ENCODE measurements around the gene HNRNPR.

HNRNPR gene

DNA sequence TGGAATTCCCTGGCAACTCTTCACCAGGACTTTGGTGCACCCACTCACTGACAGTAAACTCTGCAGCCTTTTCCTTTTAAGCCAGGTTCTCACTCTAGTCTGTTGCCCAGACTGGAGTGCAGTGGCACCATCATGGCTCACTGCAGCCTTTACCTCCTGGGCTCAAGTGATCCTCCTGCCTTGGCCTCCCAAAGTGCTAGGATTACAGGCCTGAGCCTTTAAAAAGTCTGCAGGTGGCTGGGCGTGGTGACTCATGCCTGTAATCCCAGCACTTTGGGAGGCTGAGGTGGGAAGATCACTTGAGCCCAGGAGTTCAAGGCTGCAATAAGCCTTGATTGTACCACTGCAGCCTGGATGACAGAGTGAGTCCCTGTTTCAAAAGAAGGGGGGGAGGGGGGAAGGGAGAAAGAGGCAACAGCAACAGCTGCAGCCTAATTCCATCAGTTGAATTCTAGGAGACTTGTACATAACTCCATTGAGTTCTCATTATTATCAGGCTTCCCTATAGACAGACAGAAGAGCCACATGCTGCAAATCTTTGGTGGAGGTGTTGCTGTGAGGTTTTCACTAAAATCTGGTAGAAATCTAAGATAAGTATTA, 8.1 kb upstream of the HNRNPR start:
- TF ChIP-seq SIN3A (IDR thresholded peaks at IDR 0.05; ENCODE audit: borderline replicate concordance, insufficient read depth, low read length) (no peak), TAF1 (IDR thresholded peaks at IDR 0.05; ENCODE audit: borderline replicate concordance, insufficient read depth, low read length) (no peak), FOXP2 (optimal IDR thresholded peaks at IDR 0.05; ENCODE audit: borderline replicate concordance, extremely low read depth, extremely low read length, insufficient read depth) (no peak)
- TF ChIP-seq, protein P1, sequence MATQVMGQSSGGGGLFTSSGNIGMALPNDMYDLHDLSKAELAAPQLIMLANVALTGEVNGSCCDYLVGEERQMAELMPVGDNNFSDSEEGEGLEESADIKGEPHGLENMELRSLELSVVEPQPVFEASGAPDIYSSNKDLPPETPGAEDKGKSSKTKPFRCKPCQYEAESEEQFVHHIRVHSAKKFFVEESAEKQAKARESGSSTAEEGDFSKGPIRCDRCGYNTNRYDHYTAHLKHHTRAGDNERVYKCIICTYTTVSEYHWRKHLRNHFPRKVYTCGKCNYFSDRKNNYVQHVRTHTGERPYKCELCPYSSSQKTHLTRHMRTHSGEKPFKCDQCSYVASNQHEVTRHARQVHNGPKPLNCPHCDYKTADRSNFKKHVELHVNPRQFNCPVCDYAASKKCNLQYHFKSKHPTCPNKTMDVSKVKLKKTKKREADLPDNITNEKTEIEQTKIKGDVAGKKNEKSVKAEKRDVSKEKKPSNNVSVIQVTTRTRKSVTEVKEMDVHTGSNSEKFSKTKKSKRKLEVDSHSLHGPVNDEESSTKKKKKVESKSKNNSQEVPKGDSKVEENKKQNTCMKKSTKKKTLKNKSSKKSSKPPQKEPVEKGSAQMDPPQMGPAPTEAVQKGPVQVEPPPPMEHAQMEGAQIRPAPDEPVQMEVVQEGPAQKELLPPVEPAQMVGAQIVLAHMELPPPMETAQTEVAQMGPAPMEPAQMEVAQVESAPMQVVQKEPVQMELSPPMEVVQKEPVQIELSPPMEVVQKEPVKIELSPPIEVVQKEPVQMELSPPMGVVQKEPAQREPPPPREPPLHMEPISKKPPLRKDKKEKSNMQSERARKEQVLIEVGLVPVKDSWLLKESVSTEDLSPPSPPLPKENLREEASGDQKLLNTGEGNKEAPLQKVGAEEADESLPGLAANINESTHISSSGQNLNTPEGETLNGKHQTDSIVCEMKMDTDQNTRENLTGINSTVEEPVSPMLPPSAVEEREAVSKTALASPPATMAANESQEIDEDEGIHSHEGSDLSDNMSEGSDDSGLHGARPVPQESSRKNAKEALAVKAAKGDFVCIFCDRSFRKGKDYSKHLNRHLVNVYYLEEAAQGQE (IDR thresholded peaks at IDR 0.05; ENCODE audit: insufficient read depth in 1 of 2, low read depth in 2 of 2, low read length in 2 of 2) = no peak

DNA sequence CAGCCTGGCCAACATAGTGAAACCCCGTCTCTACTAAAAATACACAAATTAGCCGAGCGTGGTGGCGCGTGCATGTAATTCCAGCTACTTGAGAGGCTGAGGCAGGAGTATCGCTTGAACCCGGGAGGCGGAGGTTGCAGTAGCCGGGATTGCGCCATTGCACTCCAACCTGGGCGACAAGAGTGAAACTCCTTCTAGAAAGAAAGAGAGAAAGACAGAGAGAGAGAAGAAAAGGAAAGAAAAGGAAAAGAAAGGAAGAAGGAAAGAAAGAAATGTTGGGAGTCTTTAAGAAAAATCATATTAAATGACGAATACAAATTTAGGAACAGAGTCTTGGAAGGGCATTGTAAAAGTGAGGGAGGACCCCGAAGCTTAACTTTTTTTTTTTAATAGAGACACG, 1.8 kb upstream of the HNRNPR start:
- TF ChIP-seq, protein P1 (IDR thresholded peaks at IDR 0.05; ENCODE audit: insufficient read depth in 1 of 2, low read depth in 2 of 2, low read length in 2 of 2) = no peak
- TF ChIP-seq FOXP2 (optimal IDR thresholded peaks at IDR 0.05; ENCODE audit: borderline replicate concordance, extremely low read depth, extremely low read length, insufficient read depth) = no peak
- no peak for TF ChIP-seq TAF1 (IDR thresholded peaks at IDR 0.05; ENCODE audit: borderline replicate concordance, insufficient read depth, low read length)
- no peak for TF ChIP-seq POLR2AphosphoS5 (IDR thresholded peaks at IDR 0.05; ENCODE audit: low read depth, low read length)
- TF ChIP-seq SIN3A (IDR thresholded peaks at IDR 0.05; ENCODE audit: borderline replicate concordance, insufficient read depth, low read length) = no peak

DNA sequence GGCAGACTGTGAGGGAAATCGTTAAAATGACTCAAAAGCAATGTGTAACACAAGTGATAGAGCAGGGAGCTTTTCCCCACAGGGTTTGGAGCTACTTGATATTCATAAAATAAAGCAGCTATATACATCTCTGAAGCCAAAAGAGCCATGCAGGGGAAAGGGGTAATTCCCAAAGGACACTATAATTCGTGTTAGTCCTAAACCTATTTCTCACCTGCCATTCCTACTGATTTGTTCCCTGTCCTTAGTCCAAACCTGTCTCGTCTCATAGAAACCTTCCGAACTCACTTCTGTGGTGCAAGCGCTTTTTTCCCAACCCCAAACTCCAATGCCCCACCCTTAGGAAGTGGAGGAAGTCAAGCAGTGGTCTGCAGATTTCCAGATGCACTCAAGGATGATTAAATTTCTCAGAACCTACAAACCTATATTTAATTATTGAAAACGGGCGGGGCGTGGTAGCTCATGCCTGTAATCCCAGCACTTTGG, 946 bp upstream of the HNRNPR start:
- no peak for TF ChIP-seq POLR2AphosphoS5 (IDR thresholded peaks at IDR 0.05; ENCODE audit: low read depth, low read length)
- TF ChIP-seq, protein P1 (IDR thresholded peaks at IDR 0.05; ENCODE audit: insufficient read depth in 1 of 2, low read depth in 2 of 2, low read length in 2 of 2) = no peak
- no peak for TF ChIP-seq TAF1 (IDR thresholded peaks at IDR 0.05; ENCODE audit: borderline replicate concordance, insufficient read depth, low read length)
- TF ChIP-seq FOXP2 (optimal IDR thresholded peaks at IDR 0.05; ENCODE audit: borderline replicate concordance, extremely low read depth, extremely low read length, insufficient read depth) = no peak
- TF ChIP-seq SIN3A (IDR thresholded peaks at IDR 0.05; ENCODE audit: borderline replicate concordance, insufficient read depth, low read length) = no peak

DNA sequence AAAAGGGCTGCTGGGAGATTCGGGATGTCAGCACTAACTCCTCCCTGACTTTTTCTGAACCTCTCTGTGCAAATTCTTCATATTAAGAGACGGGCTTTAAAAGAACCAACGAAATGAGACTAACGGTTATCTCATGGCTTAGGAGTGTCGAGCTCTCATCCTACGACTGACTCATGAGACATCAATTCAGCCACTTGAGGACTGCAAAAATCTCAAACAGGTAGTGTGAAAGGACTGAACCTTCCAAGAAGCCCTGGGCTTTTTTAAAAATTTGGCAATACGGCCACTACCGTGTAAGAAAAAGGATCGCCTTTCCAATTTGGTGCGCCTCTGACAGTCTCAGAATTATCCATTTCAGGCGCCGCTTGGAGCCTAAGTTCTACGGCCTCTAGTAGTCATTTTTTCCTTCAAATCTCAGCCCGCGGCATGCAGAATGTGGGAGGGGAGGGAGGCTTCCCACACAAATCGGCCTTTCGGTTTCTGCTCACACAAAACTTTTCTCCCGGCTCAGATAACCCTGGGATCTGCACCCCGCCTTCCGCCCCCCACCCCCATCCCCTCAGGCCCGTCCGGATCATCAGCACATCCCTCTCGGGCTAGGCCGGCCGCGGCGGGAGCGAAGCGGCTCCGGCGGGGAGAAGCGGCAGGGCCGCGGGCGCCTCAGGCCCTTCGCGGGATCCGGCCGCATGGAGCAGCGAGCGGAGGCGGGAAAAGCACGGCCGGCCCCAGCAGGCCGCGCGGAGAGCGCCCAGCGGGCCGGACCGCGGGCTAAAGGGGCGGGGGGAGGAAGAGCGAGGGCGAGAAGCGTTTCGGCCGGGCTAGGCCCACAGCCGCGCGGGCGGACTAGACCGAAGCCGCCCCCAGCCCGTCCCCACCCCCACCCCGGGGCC, 618 bp downstream of the HNRNPR start:
- TF ChIP-seq SIN3A (IDR thresholded peaks at IDR 0.05; ENCODE audit: borderline replicate concordance, insufficient read depth, low read length) = 0 out of 2 replicates have a peak, but pooled peaks have one; percentile 12
- TF ChIP-seq, protein P1 (IDR thresholded peaks at IDR 0.05; ENCODE audit: insufficient read depth in 1 of 2, low read depth in 2 of 2, low read length in 2 of 2) = no peak
- no peak for TF ChIP-seq POLR2AphosphoS5 (IDR thresholded peaks at IDR 0.05; ENCODE audit: low read depth, low read length)
- 0 out of 2 replicates have a peak, but pooled peaks have one; percentile 36 for TF ChIP-seq TAF1 (IDR thresholded peaks at IDR 0.05; ENCODE audit: borderline replicate concordance, insufficient read depth, low read length)
- TF ChIP-seq FOXP2 (optimal IDR thresholded peaks at IDR 0.05; ENCODE audit: borderline replicate concordance, extremely low read depth, extremely low read length, insufficient read depth) = no peak

Data from PFSK-1 (cell line).